Stimulated activated naive CD8-positive, alpha-beta T cell treated with anti-CD3 and anti-CD28 coated beads, Interleukin-15, amount 100 ng/mL, for 72 hours (primary cell): ENCODE data around the gene STBD1.

Experiments
- ATAC-seq: fragments of 150-1000 bp; cut with Tn5 transposase; 2 replicates; pipeline ENCODE4 v1.10.0; 2021; ENCODE audit warnings: mild to moderate bottlenecking, moderate library complexity
- DNase-seq, 2 donors: peaks; one replicate each; pipeline ENCODE4 v3.0.0; 2021 to 2022
- H3K27ac Mint-ChIP-seq, 2 donors: one replicate each; pipeline ENCODE4 v1.8.0; 2022; ENCODE audit warnings: mild to moderate bottlenecking in 2 of 2, mixed read lengths in 2 of 2, moderate library complexity in 2 of 2
- H3K27me3 Mint-ChIP-seq: one replicate; pipeline ENCODE4 v1.8.0; 2022; ENCODE audit warnings: mixed read lengths
- H3K4me1 Mint-ChIP-seq: one replicate; pipeline ENCODE4 v1.8.0; 2022; ENCODE audit warnings: mild to moderate bottlenecking, mixed read lengths
- H3K4me3 Mint-ChIP-seq, 2 donors: one replicate each; pipeline ENCODE4 v1.8.0; 2022; ENCODE audit warnings: mild to moderate bottlenecking in 2 of 2, mixed read lengths in 2 of 2, moderate library complexity in 1 of 2
- H3K9me3 Mint-ChIP-seq, 2 donors: one replicate each; pipeline ENCODE4 v1.8.0; 2022; ENCODE audit warnings: mixed read lengths in 2 of 2

STBD1 gene

DNA sequence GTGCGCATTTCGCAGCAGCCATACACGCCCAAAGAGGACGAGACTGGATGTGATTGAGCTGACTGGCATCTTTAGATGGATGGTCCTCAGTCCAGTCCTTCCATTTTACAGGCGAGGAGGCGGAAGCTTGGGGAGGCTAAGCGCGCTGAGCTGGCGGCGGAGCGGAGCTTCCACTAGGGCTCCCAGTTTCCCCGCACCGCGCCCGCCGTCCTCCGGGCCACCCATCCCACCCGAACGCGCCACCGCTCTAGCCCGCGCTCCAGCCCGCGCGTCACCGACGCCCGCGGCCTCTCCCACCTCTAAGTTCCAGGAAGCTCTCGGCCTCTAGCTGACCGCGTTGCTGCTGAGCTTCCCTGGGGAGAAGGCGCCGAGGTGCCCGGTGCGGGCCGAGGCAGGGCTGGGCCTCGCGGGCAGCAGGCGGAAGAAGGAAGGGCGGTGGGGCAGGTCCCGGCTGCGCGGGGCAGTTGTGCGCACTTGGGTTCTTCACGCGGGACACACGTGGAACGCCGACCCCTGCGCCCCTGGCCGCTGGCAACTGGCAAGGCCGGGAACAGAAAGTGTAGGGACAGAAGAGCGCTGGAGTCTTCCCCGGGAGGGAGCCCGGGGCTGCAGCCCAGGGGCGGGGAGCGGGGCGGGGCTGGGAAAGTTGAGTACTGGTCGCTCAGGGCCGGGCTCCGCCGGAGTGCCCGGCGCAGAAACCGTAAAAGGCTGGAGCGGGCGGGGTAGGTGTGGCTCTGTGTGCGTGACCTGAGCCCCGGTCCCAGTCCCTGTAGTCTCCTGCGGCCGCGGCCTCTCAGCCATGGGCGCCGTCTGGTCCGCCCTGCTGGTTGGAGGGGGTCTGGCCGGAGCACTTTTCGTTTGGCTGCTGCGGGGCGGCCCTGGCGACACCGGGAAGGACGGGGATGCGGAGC lies at the start of gene STBD1:
STBD1 (plus strand) TSS at position 763 of the 911 bp plus-strand sequence; CDS start at position 800, 37 bp downstream.
- peak within 1 kb of the TSS in 1 of 2 donors; percentile 60 for H3K27ac Mint-ChIP-seq
- H3K4me1 Mint-ChIP-seq = peaks cover 34% of the 10 kb centered on the region
- no peaks in the 10 kb centered on the region for H3K9me3 Mint-ChIP-seq
- H3K4me3 Mint-ChIP-seq = peak within 1 kb of the TSS; percentile 56 to 80
- DNase-seq (peak; percentile 27 to 35), ATAC-seq (peak; percentile 31)
- peaks cover 57% of the 10 kb centered on the region for H3K27me3 Mint-ChIP-seq

DNA sequence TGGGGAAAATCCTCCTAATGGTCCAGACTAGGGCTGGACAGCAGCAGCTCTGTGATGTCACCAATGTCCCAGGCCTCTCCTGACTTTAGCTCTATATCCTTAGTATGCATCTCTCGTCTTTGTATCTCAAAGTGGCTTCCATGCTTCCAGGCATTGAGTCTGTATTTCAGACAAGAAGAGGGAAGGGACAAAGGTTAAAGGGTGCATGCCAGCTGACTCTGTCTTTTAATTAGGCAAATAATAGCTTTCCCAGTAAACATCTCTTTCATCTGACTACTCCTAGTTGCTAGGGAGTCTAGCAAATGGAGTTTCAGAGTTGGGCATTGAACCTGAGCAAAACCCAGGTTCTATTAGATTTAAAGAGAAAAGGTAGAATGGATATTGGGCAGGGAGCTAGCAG lies 49.6 kb upstream of the STBD1 start:
- H3K27ac Mint-ChIP-seq = no peak overlapping the region
- H3K4me1 Mint-ChIP-seq = peaks cover 2% of the 10 kb centered on the region
- DNase-seq (no peak), ATAC-seq (no peak)
- peaks cover 47% of the 10 kb centered on the region for H3K27me3 Mint-ChIP-seq
- no peaks in the 10 kb centered on the region for H3K9me3 Mint-ChIP-seq
- no peak overlapping the region for H3K4me3 Mint-ChIP-seq

DNA sequence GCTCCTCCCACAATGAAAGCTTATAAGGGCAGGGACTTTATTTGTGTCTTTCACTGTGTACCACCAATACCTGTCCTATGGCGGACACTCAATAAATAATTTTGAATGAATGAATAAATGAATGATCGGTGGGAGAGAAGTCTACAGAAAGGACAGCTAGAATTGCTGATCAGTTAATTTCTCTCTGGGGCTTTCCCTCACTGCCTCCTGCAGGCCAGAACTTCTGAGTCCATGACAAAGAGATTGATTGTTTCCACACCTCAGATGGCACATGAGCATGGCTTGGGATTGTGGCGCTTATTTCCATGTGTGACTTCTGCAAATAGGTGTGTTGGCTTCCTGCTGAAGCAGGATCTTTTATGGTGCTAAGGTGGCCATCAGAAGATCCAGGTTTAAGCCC lies 48.7 kb upstream of the STBD1 start:
- Mint-ChIP-seq H3K9me3 (no peaks in the 10 kb centered on the region), H3K4me3 (no peak overlapping the region), H3K27ac (no peak overlapping the region), H3K27me3 (peaks cover 38% of the 10 kb centered on the region), H3K4me1 (no peaks in the 10 kb centered on the region)
- ATAC-seq (no peak), DNase-seq (no peak)

DNA sequence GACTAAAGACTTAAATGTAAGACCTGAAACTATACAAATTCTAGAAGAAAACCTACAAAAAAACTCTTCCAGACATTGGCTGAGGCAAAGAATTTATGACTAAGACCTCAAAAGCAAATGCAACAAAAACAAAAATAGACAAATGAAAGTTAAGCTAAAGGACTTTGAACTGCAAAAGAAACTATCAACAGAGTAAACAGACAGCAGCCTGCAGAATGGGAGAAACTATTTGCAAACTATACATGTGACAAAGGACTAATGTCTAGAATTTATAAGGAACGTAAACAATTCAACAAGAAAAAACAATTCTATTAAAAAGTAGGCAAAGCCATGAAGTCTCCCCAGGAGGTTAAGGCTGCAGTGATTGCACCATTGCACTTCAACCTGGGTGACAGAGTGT lies 46.0 kb upstream of the STBD1 start:
- DNase-seq = no peak
- H3K4me3 Mint-ChIP-seq = no peak overlapping the region
- H3K27ac Mint-ChIP-seq = no peak overlapping the region
- H3K4me1 Mint-ChIP-seq = no peaks in the 10 kb centered on the region
- no peak for ATAC-seq
- H3K27me3 Mint-ChIP-seq = peaks cover 11% of the 10 kb centered on the region
- H3K9me3 Mint-ChIP-seq = no peaks in the 10 kb centered on the region

DNA sequence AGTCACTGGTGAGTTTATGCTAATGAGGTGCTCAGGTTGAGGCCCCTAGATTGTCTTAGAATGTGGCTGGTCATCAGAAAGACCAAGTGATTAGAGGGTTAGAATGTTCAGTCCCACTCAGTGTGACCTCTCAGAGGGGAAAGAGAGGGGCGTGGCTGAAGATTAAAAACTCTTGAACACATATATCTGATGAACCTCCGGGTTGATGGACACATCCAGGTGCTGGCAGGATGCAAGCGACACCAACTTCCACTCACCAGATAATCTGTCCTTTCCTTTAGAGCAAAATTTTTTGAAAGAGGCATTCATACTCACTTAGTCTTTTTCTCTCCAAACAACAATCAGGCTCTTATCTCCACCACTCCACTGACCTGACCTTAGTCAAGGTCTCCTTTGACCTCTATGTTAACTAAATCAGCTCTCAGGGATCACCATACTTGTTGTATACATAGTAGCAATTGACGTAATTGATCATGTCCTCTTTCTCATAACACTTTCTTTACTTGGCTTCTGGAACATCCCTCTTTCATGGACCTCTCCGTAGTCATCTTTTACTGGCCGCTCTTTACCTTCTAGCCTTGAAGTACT lies 40.8 kb upstream of the STBD1 start:
- no peak for ATAC-seq
- H3K27ac Mint-ChIP-seq = no peak overlapping the region
- DNase-seq = no peak

DNA sequence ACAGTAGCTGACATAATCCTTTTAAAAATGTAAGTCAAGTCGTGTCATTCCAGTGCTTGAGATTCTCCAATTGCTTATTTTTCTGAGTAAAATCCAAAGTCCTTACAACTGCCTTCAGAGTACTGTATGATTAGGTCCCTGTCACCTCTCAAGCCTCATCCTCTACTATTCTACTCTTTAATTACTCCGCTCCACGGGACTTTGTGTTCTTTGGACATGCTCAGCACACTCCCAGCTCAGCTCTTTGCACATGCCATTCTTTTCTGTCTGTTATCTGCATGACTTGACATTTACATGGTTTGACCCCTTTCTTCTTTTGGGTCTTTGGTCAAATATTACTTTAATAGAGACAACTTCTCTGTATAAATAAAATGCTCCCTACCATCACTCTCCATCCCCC lies 39.9 kb upstream of the STBD1 start:
- Mint-ChIP-seq H3K9me3 (no peaks in the 10 kb centered on the region), H3K27me3 (peaks cover 9% of the 10 kb centered on the region), H3K27ac (no peak overlapping the region), H3K4me3 (no peak overlapping the region), H3K4me1 (no peaks in the 10 kb centered on the region)
- ATAC-seq = no peak
- DNase-seq = no peak

More for the DNA sequence above, 40.8 kb upstream of the STBD1 start:
- H3K4me1 Mint-ChIP-seq = no peaks in the 10 kb centered on the region
- peaks cover 4% of the 10 kb centered on the region for H3K27me3 Mint-ChIP-seq
- H3K4me3 Mint-ChIP-seq = no peak overlapping the region
- H3K9me3 Mint-ChIP-seq = no peaks in the 10 kb centered on the region

DNA sequence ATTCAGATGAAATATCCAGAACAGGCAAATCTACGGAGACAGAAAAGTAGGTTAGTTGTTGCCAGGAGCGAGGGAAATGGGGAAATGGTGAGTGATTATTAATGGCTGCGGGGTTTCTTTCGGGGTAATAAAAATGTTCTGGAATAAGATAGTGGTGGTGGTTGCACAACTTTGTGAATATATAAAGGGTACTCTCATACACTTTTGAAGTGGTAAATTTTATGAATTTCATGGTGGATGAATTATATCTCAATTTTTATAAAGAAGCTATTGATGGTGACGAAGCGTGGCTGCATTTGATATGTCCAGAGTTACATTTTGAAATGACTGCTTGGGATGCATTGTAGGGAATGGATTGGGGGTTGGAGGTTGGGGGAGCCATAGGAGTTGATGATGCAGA lies 38.7 kb upstream of the STBD1 start:
- no peak for ATAC-seq
- H3K27ac Mint-ChIP-seq = no peak overlapping the region
- DNase-seq = no peak
- no peak overlapping the region for H3K4me3 Mint-ChIP-seq
- H3K27me3 Mint-ChIP-seq = peaks cover 9% of the 10 kb centered on the region
- H3K4me1 Mint-ChIP-seq = no peaks in the 10 kb centered on the region
- no peaks in the 10 kb centered on the region for H3K9me3 Mint-ChIP-seq

DNA sequence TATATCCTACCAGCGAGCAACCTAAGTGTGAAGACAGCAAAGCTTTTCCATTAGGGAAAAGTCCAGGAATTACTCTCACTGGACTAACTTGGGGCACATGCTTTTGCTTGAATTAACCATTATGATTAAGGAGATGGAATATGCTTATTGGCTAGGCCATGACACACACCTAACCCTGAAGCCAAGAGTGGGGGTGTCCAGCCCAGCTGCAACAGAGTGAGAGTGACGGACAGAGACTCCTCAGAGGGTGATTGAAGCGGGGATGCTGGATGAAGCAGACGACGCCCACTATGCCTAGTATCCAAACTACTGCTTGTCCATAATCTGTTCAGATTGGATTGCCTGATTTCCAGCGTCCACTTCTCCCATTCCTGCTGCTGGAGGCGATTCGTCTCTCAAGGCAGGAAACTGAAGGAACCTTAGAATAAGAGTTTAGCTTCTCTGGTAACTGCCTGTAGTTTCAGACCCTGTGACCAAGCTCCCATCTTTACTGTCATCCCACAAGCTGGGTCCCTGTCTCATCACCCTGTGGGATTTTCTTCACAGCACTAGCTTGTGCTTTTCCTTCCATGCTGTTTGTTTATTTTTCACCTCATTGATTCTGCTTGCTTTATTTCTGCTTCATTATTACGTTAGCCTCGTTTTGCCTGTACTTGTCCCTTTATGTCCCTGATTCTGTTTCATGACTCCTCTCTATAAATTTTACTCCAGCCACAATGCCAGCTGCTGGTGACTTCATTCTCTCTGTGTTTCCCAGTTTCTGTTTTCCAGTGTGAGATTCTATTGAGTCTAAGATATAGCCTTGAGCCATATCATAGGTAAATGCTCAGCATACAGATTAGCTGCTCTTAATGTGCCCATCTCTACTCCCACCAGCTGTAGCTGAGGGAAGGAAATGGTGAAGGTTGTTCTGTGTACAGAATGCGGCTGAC lies 36.0 kb upstream of the STBD1 start:
- H3K27me3 Mint-ChIP-seq = peaks cover 18% of the 10 kb centered on the region
- H3K4me1 Mint-ChIP-seq = no peaks in the 10 kb centered on the region
- no peak overlapping the region for H3K4me3 Mint-ChIP-seq

DNA sequence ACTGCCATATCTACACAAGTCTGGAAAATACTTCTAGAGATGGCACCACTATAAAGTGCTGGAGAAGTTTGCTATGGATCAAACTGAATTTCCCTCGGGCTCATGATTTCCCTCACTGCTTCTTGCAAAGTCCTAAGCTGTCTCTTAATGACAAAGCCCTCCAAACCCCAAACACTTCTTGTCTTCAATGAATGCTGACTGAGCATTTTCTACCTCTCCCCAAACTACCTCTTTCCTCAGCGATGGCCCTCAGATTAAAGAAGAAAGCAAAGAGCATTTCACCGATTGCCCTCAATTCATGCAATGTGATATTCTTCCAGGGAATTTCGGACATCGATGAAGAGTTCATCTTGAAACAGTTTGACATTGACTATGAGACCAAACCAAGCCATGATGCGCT lies 35.3 kb upstream of the STBD1 start:
- no peak overlapping the region for H3K4me3 Mint-ChIP-seq
- peaks cover 26% of the 10 kb centered on the region for H3K27me3 Mint-ChIP-seq
- ATAC-seq (no peak), DNase-seq (no peak)
- no peak overlapping the region for H3K27ac Mint-ChIP-seq
- H3K9me3 Mint-ChIP-seq = no peaks in the 10 kb centered on the region
- H3K4me1 Mint-ChIP-seq = no peaks in the 10 kb centered on the region

More for the DNA sequence above, 36.0 kb upstream of the STBD1 start:
- DNase-seq (no peak), ATAC-seq (no peak)
- no peak overlapping the region for H3K27ac Mint-ChIP-seq
- H3K9me3 Mint-ChIP-seq = no peaks in the 10 kb centered on the region

DNA sequence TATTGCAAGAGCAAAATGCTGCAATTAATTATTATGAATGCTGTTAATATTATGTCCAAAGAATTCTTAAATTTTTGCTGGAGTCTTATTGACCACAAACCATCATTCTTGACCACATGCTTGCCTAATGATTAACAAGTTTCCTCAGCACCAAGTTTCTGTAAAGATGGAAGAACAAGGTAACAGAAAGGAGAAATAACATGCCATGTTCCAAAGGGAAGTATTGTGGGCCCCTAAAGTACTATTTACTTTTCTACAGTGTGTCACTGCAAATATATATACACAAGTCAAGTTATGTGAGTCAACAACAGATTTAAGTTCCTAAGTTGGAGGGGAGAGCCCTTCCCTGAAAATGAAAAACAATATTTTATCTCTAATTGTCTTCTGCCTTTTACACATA lies 34.5 kb upstream of the STBD1 start:
- ATAC-seq (no peak), DNase-seq (no peak)
- Mint-ChIP-seq H3K9me3 (no peaks in the 10 kb centered on the region), H3K27me3 (peaks cover 34% of the 10 kb centered on the region), H3K27ac (no peak overlapping the region), H3K4me3 (no peak overlapping the region), H3K4me1 (no peaks in the 10 kb centered on the region)

DNA sequence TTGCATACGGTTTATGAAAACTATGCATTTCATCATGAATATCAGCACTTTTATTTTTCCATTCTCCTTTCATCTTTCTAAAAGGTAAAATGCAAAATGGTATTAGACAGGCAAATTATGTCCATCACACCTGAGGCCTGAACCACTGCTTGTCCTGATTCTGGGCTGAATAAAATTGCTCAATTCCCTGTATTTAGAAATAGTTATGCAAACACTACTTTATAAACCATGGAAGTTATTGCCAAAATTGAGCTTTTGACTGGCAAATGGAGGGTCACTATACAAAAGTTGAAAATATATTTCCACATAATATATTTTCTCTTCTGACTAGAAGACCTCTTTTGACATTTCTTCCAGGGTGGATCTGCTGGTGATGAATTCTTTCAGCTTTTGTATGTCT lies 34.0 kb upstream of the STBD1 start:
- no peak overlapping the region for H3K27ac Mint-ChIP-seq
- no peaks in the 10 kb centered on the region for H3K9me3 Mint-ChIP-seq
- H3K4me1 Mint-ChIP-seq = no peaks in the 10 kb centered on the region
- ATAC-seq (no peak), DNase-seq (no peak)
- H3K4me3 Mint-ChIP-seq = no peak overlapping the region
- H3K27me3 Mint-ChIP-seq = peaks cover 39% of the 10 kb centered on the region

DNA sequence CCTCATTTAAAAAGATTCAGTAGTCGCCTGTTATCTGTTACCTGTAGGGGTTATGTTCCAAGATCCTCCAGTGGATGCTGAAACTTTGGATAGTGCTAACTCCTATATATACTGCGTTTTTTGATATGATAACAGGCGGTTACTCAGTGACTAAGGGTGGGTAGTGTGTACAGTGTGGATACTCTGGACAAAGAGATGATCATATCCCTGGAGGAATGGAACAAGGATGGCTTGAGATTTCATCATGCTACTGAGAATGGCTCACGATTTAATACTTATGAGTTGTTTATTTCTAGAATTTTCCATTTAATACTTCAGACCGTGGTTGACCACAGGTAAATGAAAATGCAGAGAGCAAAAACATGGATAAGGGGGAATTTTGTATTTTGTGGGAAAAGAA lies 33.5 kb upstream of the STBD1 start:
- Mint-ChIP-seq H3K4me3 (no peak overlapping the region), H3K27ac (no peak overlapping the region), H3K27me3 (peaks cover 40% of the 10 kb centered on the region), H3K9me3 (no peaks in the 10 kb centered on the region), H3K4me1 (no peaks in the 10 kb centered on the region)
- no peak for DNase-seq
- ATAC-seq = no peak

DNA sequence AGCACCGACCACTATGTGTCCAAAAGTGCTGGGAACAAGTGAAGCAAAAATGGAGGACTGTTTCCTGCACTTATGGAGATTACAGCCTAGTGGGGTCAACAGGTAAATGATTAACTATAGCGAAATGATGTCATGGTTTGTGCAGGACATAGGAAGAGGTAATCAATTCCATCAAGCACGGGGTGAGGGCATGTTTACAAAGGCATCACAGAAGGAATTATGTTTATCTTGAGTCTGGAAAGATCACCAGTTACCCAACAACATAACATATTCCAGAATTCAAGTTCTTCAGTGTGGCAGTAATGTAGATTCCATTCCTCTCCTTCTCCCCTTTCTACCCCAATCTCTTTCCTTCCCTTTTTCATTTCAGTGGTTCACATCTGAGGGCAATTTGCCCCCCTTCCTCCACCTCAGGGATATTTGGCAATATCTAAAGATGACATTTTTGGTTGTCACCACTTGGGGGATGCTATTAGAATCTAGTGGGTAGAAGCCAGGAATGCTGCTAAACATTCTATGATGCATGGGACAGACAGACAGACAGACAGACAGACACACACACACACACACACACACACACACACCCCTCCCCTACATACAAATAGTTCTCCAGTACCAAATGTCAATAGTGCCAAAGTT lies 30.9 kb upstream of the STBD1 start:
- no peak overlapping the region for H3K4me3 Mint-ChIP-seq
- H3K27me3 Mint-ChIP-seq = peaks cover 37% of the 10 kb centered on the region
- DNase-seq (no peak), ATAC-seq (no peak)
- no peaks in the 10 kb centered on the region for H3K4me1 Mint-ChIP-seq
- no peak overlapping the region for H3K27ac Mint-ChIP-seq
- H3K9me3 Mint-ChIP-seq = no peaks in the 10 kb centered on the region

DNA sequence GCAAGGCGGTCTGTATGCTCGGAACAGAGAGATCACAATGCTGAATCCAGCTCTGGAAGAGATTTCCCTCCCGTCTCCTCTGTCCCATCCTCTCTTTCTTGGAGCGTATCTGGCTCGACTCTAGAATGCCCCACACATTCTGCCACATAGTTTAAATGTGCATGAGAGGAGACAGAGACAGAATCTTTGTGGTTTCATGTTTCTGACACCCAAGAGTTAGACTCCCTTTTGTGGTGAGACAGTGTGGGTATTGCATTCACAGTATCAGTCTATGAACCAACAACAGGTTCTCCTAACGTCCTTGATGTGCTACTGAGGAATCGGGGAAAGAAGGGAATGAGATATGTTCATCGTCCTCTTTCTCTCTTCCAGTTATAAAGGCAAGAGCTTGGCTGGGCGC lies 29.7 kb upstream of the STBD1 start:
- no peaks in the 10 kb centered on the region for H3K4me1 Mint-ChIP-seq
- no peaks in the 10 kb centered on the region for H3K9me3 Mint-ChIP-seq
- H3K27me3 Mint-ChIP-seq = peaks cover 31% of the 10 kb centered on the region
- H3K4me3 Mint-ChIP-seq = no peak overlapping the region
- DNase-seq = no peak
- ATAC-seq = no peak
- no peak overlapping the region for H3K27ac Mint-ChIP-seq

DNA sequence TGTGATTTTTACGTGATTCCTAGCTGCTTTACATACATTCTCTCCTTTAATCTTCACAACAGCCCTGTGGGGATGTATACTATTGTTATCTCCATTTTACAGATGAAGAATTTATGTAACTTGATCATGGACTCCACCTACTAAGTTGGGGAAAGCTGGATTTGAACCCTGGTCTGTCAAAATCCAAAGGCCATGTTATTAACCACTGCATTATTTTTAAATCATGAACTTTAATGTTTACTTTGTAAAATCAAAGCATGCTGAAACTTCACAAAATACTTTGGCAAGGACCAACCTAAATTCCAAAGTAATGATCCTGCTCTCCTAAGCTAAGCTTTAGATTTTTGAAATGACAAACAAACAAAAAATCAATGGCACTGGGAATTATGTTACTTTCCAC lies 28.9 kb upstream of the STBD1 start:
- Mint-ChIP-seq H3K27ac (no peak overlapping the region), H3K4me3 (no peak overlapping the region), H3K27me3 (peaks cover 31% of the 10 kb centered on the region), H3K9me3 (no peaks in the 10 kb centered on the region), H3K4me1 (no peaks in the 10 kb centered on the region)
- DNase-seq (no peak), ATAC-seq (no peak)
